PC-9 (cell line): ENCODE data around the gene DMWD.

Experiments used
- EZH2 ChIP-seq: fragments of 200-600 bp; sonication (generic); IDR thresholded peaks from 2 replicates; pipeline ENCODE4 v1.8.0; 2017; ENCODE audit warnings: antibody characterized with exemption, low read depth
- TF ChIP-seq, protein P1 (sequence below): fragments of 200-600 bp; sonication (generic); conservative IDR thresholded peaks from 2 replicates; pipeline ENCODE4 v1.6.1; 2017; ENCODE audit warnings: mixed run types, antibody characterized with exemption, mild to moderate bottlenecking, moderate library complexity

DNA sequence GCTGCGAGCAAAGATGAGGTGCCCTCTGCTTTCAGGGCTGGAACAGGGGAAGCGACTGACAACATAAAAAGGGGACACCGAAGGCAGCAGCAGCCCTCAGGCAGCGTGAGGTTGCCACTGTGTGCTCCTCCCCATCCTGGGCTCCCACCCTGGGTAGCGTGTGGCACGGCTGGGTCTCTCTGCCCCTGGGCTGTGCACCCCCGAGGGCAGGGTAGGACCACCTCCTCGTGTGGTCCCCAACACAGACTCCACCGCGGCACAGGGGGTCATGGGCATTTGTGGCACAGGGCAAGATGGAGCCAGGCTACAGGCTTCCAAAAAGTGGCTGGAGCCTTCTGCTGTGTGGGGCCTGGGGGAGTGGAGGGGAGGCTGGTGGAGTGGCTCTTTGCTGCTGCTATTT lies 28.9 kb upstream of the DMWD start:
- TF ChIP-seq, protein P1, sequence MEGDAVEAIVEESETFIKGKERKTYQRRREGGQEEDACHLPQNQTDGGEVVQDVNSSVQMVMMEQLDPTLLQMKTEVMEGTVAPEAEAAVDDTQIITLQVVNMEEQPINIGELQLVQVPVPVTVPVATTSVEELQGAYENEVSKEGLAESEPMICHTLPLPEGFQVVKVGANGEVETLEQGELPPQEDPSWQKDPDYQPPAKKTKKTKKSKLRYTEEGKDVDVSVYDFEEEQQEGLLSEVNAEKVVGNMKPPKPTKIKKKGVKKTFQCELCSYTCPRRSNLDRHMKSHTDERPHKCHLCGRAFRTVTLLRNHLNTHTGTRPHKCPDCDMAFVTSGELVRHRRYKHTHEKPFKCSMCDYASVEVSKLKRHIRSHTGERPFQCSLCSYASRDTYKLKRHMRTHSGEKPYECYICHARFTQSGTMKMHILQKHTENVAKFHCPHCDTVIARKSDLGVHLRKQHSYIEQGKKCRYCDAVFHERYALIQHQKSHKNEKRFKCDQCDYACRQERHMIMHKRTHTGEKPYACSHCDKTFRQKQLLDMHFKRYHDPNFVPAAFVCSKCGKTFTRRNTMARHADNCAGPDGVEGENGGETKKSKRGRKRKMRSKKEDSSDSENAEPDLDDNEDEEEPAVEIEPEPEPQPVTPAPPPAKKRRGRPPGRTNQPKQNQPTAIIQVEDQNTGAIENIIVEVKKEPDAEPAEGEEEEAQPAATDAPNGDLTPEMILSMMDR = no peak
- no peak for TF ChIP-seq EZH2
